BE2C (cell line): ENCODE measurements around the gene ZNF485.
"Not testable (repeated sequence)": the region's sequence is repeated elsewhere in the genome, so short reads cannot be mapped to it uniquely, and the experiment has no call there.

Source experiments
- DNase-seq: peaks from one replicate; pipeline ENCODE4 v3.0.0-alpha.2; 2020
- H3K27me3 ChIP-seq: fragments of 250-450 bp; sonication (Bioruptor Pico); 2 replicates; pipeline ENCODE4 v1.5.1; 2020; ENCODE audit warnings: mild to moderate bottlenecking
- H3K36me3 ChIP-seq: fragments of 250-450 bp; sonication (Bioruptor Pico); 2 replicates; pipeline ENCODE4 v1.5.1; 2020; ENCODE audit warnings: mild to moderate bottlenecking
- H3K4me1 ChIP-seq: fragments of 250-450 bp; sonication (Bioruptor Pico); 2 replicates; pipeline ENCODE4 v1.5.1; 2020
- H3K4me3 ChIP-seq: 2 replicates; pipeline ENCODE4 v1.5.1; 2011; ENCODE audit warnings: low read depth, low read length
- H3K9me3 ChIP-seq: fragments of 250-450 bp; sonication (Bioruptor Pico); 2 replicates; pipeline ENCODE4 v1.5.1; 2020
- TF ChIP-seq, protein P1 (sequence below): IDR thresholded peaks from 2 replicates; pipeline ENCODE4 v1.5.1; 2012; ENCODE audit warnings: mild to moderate bottlenecking, low read depth, low read length

Gene ZNF485

GRCh38 chr10:43585981-43586729, 20.1 kb upstream of the ZNF485 start:
- Histone ChIP-seq H3K9me3 (no peaks in the 10 kb centered on the region; the same call in 1 of the 2 replicates), H3K4me1 (no peaks in the 10 kb centered on the region), H3K27me3 (no peaks in the 10 kb centered on the region), H3K36me3 (no peaks in the 10 kb centered on the region), H3K4me3 (no peak overlapping the region)
- no peak for DNase-seq
- TF ChIP-seq, protein P1, sequence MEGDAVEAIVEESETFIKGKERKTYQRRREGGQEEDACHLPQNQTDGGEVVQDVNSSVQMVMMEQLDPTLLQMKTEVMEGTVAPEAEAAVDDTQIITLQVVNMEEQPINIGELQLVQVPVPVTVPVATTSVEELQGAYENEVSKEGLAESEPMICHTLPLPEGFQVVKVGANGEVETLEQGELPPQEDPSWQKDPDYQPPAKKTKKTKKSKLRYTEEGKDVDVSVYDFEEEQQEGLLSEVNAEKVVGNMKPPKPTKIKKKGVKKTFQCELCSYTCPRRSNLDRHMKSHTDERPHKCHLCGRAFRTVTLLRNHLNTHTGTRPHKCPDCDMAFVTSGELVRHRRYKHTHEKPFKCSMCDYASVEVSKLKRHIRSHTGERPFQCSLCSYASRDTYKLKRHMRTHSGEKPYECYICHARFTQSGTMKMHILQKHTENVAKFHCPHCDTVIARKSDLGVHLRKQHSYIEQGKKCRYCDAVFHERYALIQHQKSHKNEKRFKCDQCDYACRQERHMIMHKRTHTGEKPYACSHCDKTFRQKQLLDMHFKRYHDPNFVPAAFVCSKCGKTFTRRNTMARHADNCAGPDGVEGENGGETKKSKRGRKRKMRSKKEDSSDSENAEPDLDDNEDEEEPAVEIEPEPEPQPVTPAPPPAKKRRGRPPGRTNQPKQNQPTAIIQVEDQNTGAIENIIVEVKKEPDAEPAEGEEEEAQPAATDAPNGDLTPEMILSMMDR: no peak

GRCh38 chr10:43586730-43587115, 19.5 kb upstream of the ZNF485 start:
- DNase-seq, H3K9me3 ChIP-seq, H3K36me3 ChIP-seq, H3K27me3 ChIP-seq, H3K4me1 ChIP-seq, H3K4me3 ChIP-seq: not testable (repeated sequence)

DNA sequence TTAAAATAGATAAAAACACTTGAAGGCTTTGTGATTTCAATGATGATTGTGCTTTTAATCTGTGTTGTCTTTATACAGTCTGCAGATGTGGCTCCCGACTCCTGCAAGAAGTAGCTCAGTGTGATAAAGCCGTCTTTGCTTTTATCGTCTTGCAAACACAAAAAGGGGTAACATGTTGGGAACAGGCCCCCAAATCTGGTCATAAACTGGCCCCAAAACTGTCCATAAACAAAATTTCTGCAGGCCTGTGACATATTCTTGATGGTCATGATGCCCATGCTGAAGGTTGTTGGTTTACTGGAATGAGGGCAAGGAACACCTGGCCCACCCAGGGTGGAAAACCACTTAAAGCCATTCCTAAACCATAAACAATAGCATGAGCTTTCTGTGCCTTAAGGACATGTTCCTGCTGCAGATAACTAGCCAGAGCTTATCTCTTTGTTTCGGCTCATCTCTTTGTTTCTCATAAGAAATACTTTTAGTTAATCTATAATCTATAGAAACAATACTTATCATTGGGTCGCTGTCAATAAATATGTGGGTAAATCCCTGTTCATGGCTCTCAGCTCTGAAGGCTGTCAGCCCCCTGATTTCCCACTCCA, 14.8 kb upstream of the ZNF485 start:
- no peaks in the 10 kb centered on the region for H3K27me3 ChIP-seq
- H3K4me3 ChIP-seq: no peak overlapping the region
- DNase-seq: no peak
- H3K36me3 ChIP-seq: no peaks in the 10 kb centered on the region
- no peaks in the 10 kb centered on the region for H3K4me1 ChIP-seq
- TF ChIP-seq, protein P1: no peak
- no peaks in the 10 kb centered on the region for H3K9me3 ChIP-seq

DNA sequence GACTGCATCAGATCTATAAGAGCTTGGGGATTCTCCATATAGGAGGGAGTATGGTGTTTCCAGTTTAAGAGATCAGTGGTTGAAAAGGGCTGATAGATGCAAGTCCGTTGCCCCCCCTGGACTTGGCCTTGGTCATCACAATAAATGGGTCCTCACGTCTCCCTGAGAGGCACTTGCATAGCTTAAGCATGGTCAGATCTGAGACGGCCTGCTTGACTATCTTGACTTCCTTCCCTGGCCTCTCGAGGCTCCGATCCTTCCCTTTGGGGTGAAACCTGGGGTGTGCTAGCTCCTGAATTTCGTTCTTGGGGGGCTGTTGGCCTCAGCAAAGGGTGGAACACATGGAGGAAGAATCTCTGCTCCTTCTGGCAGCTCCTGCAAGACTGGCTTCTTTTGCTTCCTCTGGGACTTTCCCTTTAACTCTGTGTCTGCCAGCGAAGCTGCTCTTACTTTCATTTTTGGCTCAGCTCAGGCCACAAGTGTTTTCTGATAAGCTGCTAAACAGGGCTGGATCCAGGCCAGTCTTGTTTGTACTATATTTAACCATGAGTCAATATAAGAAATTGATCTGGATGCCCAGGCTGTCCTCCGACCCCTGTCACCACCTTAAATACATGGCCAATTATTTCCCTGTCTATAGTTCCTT, 11.2 kb upstream of the ZNF485 start:
- Histone ChIP-seq H3K36me3 (no peaks in the 10 kb centered on the region), H3K9me3 (no peaks in the 10 kb centered on the region), H3K4me3 (no peak overlapping the region), H3K4me1 (no peaks in the 10 kb centered on the region), H3K27me3 (no peaks in the 10 kb centered on the region)
- TF ChIP-seq, protein P1: no peak
- no peak for DNase-seq

- H3K4me3 ChIP-seq: no peak overlapping the region
- no peaks in the 10 kb centered on the region for H3K9me3 ChIP-seq
- TF ChIP-seq, protein P1: no peak
- no peaks in the 10 kb centered on the region for H3K4me1 ChIP-seq
- no peaks in the 10 kb centered on the region for H3K36me3 ChIP-seq
- H3K27me3 ChIP-seq: no peaks in the 10 kb centered on the region
- no peak for DNase-seq
These were observed 10.4 kb upstream of the ZNF485 start for GRCh38 chr10:43595739-43596298.

DNA sequence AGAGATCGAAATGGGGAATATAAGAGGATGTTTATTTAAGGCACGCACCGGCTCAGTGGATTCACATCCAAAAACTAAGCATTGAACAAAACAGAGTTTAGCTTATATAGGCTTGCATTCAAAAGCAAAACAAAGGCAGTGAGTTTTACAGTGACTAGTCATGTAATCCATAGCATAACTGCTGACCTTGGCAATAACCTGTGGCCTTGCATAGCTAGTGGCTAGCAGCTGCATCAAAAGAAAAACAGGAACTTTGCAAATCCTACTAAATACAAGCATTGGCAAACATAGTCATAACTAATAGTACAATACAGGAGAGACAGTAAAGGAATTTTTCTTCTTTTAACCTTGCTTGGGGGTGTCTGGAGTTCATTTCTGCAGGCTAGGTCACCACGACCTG, 9.7 kb upstream of the ZNF485 start:
- Histone ChIP-seq H3K4me1 (no peaks in the 10 kb centered on the region), H3K36me3 (no peaks in the 10 kb centered on the region), H3K27me3 (no peaks in the 10 kb centered on the region), H3K9me3 (no peaks in the 10 kb centered on the region), H3K4me3 (no peak overlapping the region)
- no peak for DNase-seq
- TF ChIP-seq, protein P1: no peak
